ENCODE measurements around the gene PANK2. TPM values are rescaled to one million over a fixed set of nuclear protein-coding genes. Genes with fewer than 3 reads are reported as not detected.

PANK2 gene
- total and polyA plus RNA-seq, 10 of the 15 experiments (the other 5 are each of a cell fraction or from before 2014, with no cell fraction given) = 13.2 to 43.4 (median 33.3) TPM

DNA sequence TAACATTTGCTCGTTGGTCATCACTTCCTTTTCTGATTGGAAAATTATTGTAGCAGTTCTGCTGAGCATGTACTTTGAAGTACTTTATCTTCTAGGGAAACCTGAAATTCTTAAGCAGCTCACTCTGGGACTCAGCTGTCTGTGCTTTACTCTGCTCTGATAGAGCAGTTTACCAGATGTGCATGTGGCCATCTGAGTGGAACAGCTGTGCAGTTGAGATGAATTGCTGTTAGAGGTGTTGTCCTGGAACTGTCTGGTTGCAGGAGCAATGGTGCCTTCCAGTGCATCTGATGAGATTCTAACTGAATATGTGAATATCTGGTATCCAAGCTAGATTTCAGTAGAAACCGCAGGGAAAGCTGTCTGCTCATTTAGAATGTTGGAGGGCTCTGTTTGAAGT, 27.2 kb downstream of the PANK2 start:
- no peak overlapping the region for H3K4me3 ChIP-seq
- H3K27me3 ChIP-seq (replicated peaks in 1 of 2; ENCODE audit: control insufficient read depth in 2 of 2, insufficient read depth in 2 of 2, low read length in 1 of 2) = no peaks in the 10 kb centered on the region
- peaks cover 19 to 48% of the 10 kb centered on the region in 2 experiments for H3K36me3 ChIP-seq (ENCODE audit: control insufficient read depth in 2 of 2, insufficient read depth in 2 of 2, low read length in 1 of 2)
- H3K27ac ChIP-seq (ENCODE audit: control insufficient read depth, insufficient read depth) = no peak overlapping the region
- in situ Hi-C loops (cut with MboI) (no loop called here), intact Hi-C loops (cut with micrococcal nuclease; ENCODE audit: unreplicated experiment) (no loop called here)
- peaks cover 10% of the 10 kb centered on the region for H4K20me1 ChIP-seq (ENCODE audit: control insufficient read depth, insufficient read depth)
- no TSS peak for BruUV-seq (replicated peaks)
- no peaks in the 10 kb centered on the region for H3K9me3 ChIP-seq (replicated peaks; ENCODE audit: control insufficient read depth, insufficient read depth, low read length)
- H3K79me2 ChIP-seq (ENCODE audit: control insufficient read depth, insufficient read depth, low read length) = peaks cover 39% of the 10 kb centered on the region
- FAIRE-seq = no peak
- ATAC-seq = no peak
- no peak for DNase-seq (ENCODE audit: low read depth, low spot score)
- TF ChIP-seq ZNF207 (IDR thresholded peaks at IDR 0.05; ENCODE audit: borderline replicate concordance) = no peak
- no peak overlapping the region for H2AFZ ChIP-seq (ENCODE audit: control insufficient read depth, low read depth, low read length)
- CTCF ChIA-PET = interaction anchor here (0.8 to 1.2 kb wide), 5 partner anchors 10 to 166 kb away, joined by 3 to 4 read pairs (median 3); no protein-coding TSS in a partner anchor
- 50% methylated on average over 2 of the region's 2 CpGs for WGBS (ENCODE audit: insufficient coverage, insufficient replicate concordance, low lambda C conversion rate, missing lambda C conversion rate)
- no peak overlapping the region for H3K9ac ChIP-seq (ENCODE audit: control insufficient read depth, insufficient read depth, low read length)
- POLR2A ChIA-PET = interaction anchor here (0.9 kb wide), 1 partner anchor 29 kb away, joined by 3 read pairs; no protein-coding TSS in a partner anchor
- no peaks in the 10 kb centered on the region for H3K4me1 ChIP-seq (ENCODE audit: control insufficient read depth, insufficient read depth, low read length)
- SMC1A ChIA-PET (ENCODE audit: uncharacterized antibody, unreplicated experiment) = interaction anchor here (0.9 to 1.3 kb wide), 3 partner anchors 23 to 39 kb away, joined by 3 to 4 read pairs (median 3); no protein-coding TSS in a partner anchor
- H3K4me2 ChIP-seq (ENCODE audit: control insufficient read depth, insufficient read depth) = no peak overlapping the region
- RAD21 ChIA-PET (ENCODE audit: unreplicated experiment) = interaction anchor here (1.3 kb wide), 1 partner anchor 25 kb away, joined by 3 read pairs; no protein-coding TSS in a partner anchor

GRCh38 chr20:3919352-3919751, 30.2 kb downstream of the PANK2 start:
- intact Hi-C loops (cut with micrococcal nuclease; ENCODE audit: unreplicated experiment) (no loop called here), in situ Hi-C loops (cut with MboI) (no loop called here)
- H2AFZ ChIP-seq (ENCODE audit: control insufficient read depth, low read depth, low read length) = no peak overlapping the region
- no TSS peak for BruUV-seq (replicated peaks)
- ChIA-PET POLR2A (interaction anchor here (0.7 to 1.2 kb wide), 3 partner anchors 13 to 27 kb away, joined by 3 read pairs; no protein-coding TSS in a partner anchor), CTCF (interaction anchor here (1.0 kb wide), 1 partner anchor 166 kb away, joined by 3 read pairs; no protein-coding TSS in a partner anchor), SMC1A (ENCODE audit: uncharacterized antibody, unreplicated experiment) (interaction anchor here (1.1 to 1.2 kb wide), 2 partner anchors 27 to 28 kb away, joined by 3 to 5 read pairs; no protein-coding TSS in a partner anchor), RAD21 (ENCODE audit: unreplicated experiment) (no interaction called here)
- H3K79me2 ChIP-seq (ENCODE audit: control insufficient read depth, insufficient read depth, low read length) = peaks cover 27% of the 10 kb centered on the region
- TF ChIP-seq SMC3 (IDR thresholded peaks at IDR 0.05; ENCODE audit: borderline replicate concordance, low read length) (no peak), ZNF217 (IDR thresholded peaks at IDR 0.05) (no peak), MAX (IDR thresholded peaks at IDR 0.05; ENCODE audit: low read depth, low read length) (no peak), HDAC6 (IDR thresholded peaks at IDR 0.05; ENCODE audit: unreplicated experiment) (no peak)
- TF ChIP-seq, protein P1, sequence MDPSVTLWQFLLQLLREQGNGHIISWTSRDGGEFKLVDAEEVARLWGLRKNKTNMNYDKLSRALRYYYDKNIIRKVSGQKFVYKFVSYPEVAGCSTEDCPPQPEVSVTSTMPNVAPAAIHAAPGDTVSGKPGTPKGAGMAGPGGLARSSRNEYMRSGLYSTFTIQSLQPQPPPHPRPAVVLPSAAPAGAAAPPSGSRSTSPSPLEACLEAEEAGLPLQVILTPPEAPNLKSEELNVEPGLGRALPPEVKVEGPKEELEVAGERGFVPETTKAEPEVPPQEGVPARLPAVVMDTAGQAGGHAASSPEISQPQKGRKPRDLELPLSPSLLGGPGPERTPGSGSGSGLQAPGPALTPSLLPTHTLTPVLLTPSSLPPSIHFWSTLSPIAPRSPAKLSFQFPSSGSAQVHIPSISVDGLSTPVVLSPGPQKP (IDR thresholded peaks at IDR 0.05; ENCODE audit: low read depth, low read length) = no peak
- TF ChIP-seq, protein P2, sequence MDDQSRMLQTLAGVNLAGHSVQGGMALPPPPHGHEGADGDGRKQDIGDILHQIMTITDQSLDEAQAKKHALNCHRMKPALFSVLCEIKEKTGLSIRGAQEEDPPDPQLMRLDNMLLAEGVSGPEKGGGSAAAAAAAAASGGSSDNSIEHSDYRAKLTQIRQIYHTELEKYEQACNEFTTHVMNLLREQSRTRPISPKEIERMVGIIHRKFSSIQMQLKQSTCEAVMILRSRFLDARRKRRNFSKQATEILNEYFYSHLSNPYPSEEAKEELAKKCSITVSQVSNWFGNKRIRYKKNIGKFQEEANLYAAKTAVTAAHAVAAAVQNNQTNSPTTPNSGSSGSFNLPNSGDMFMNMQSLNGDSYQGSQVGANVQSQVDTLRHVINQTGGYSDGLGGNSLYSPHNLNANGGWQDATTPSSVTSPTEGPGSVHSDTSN (IDR thresholded peaks at IDR 0.05; ENCODE audit: insufficient replicate concordance, low read depth, low read length) = no peak
- H3K9me3 ChIP-seq (replicated peaks; ENCODE audit: control insufficient read depth, insufficient read depth, low read length) = no peaks in the 10 kb centered on the region
- no peak overlapping the region for H3K27ac ChIP-seq (ENCODE audit: control insufficient read depth, insufficient read depth)
- H4K20me1 ChIP-seq (ENCODE audit: control insufficient read depth, insufficient read depth) = peaks cover 10% of the 10 kb centered on the region
- ATAC-seq (no peak), FAIRE-seq (no peak), DNase-seq (ENCODE audit: low read depth, low spot score) (no peak)
- no peak overlapping the region for H3K9ac ChIP-seq (ENCODE audit: control insufficient read depth, insufficient read depth, low read length)
- no peak overlapping the region for H3K4me2 ChIP-seq (ENCODE audit: control insufficient read depth, insufficient read depth)
- no peaks in the 10 kb centered on the region for H3K27me3 ChIP-seq (replicated peaks in 1 of 2; ENCODE audit: control insufficient read depth in 2 of 2, insufficient read depth in 2 of 2, low read length in 1 of 2)
- no peaks in the 10 kb centered on the region for H3K4me1 ChIP-seq (ENCODE audit: control insufficient read depth, insufficient read depth, low read length)
- H3K36me3 ChIP-seq (ENCODE audit: control insufficient read depth in 2 of 2, insufficient read depth in 2 of 2, low read length in 1 of 2) = peaks cover 27 to 52% of the 10 kb centered on the region in 2 experiments
- 93% methylated on average over 1 of the region's 1 CpG for WGBS (ENCODE audit: insufficient coverage, insufficient replicate concordance, low lambda C conversion rate, missing lambda C conversion rate)
- H3K4me3 ChIP-seq = no peak overlapping the region

All from GM12878 (cell line).